Measurements from ENCODE around the gene TSC22D1.

The TSC22D1 gene

DNA sequence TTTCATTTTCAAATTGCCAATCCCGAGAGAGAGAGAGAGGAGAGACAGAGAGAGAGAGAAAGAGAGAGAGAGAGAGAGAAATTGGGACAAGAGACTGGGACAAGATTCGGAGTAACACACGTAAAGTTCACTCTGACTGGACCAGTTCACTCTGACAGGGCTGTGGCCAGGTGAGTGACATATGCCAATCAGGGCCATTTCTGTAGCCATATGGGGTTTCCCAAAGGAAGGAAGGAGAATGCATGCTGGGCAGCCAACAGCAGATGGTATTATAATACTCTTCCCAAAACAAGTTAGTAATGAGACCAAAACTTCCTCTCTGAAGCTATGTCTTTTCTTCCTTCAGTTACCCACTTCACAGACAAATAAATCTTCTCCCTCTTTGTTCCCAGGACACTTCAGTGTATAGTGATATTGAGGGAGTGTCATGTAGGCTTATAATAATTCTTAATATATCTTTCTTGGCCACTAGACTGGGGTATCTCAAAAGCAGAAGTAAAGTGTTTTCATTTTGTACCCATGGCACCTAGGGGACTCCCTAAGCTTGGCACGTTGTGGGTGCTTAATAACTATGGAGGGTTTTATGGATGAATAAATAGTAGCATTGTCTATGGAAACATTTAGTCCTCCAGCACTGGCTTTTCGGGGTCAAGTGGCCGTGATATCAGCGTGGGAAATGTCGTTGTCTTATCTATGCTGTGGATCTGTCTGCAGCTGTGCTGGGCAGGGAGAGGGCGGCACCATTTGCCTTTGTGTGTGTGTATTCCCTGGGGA, 150.9 kb downstream of the TSC22D1 start:
- H3K4me2 ChIP-seq (ENCODE audit: low read length): no peak overlapping the region
- H4K8ac ChIP-seq (ENCODE audit: low read depth, low read length): no peak overlapping the region
- H3K27me3 ChIP-seq (ENCODE audit: insufficient read depth, low read length): no peaks in the 10 kb centered on the region
- H2AK5ac ChIP-seq (ENCODE audit: low read length): no peak overlapping the region
- no peak overlapping the region for H3K4me3 ChIP-seq (ENCODE audit: low read depth, low read length)
- no peak overlapping the region for H3K27ac ChIP-seq (ENCODE audit: low read depth, low read length)
- no peak overlapping the region for H4K91ac ChIP-seq (ENCODE audit: low read depth, low read length)
- no peak overlapping the region for H2BK120ac ChIP-seq (ENCODE audit: insufficient read depth, low read length, poor library complexity)
- no peak overlapping the region for H2BK5ac ChIP-seq (ENCODE audit: low read depth, low read length, poor library complexity)
- no peak for DNase-seq
- peaks cover 0 to 7% of the 10 kb centered on the region in 2 experiments for H3K4me1 ChIP-seq (ENCODE audit: control insufficient read depth in 1 of 2, insufficient read depth in 2 of 2, low read length in 2 of 2)
- H3K18ac ChIP-seq (ENCODE audit: low read length): no peak overlapping the region
- no peaks in the 10 kb centered on the region for H3K36me3 ChIP-seq (ENCODE audit: control insufficient read depth in 1 of 2, insufficient read depth in 2 of 2, low read length in 2 of 2)
- no peak overlapping the region for H3K23ac ChIP-seq (ENCODE audit: low read length)
- no CpG with 5 or more reads among the region's 9 CpGs for WGBS (ENCODE audit: extremely low coverage, insufficient coverage, insufficient read length)
- no peaks in the 10 kb centered on the region for H3K79me1 ChIP-seq (ENCODE audit: low read length)
- H3K79me2 ChIP-seq (ENCODE audit: control insufficient read depth, insufficient read depth, low read length, poor library complexity): no peaks in the 10 kb centered on the region
- no peak overlapping the region for H4K12ac ChIP-seq (ENCODE audit: low read depth, low read length)
- H3K4ac ChIP-seq (ENCODE audit: low read depth, low read length): no peak overlapping the region
- no peak overlapping the region for H2AFZ ChIP-seq (ENCODE audit: insufficient read depth, low read length, poor library complexity)
- H3K9ac ChIP-seq (ENCODE audit: low read length): no peak overlapping the region
- no peak overlapping the region for H2BK12ac ChIP-seq (ENCODE audit: low read length)
- H3K9me3 ChIP-seq (ENCODE audit: insufficient read depth, low read depth, low read length): no peaks in the 10 kb centered on the region
- no peak overlapping the region for H3K14ac ChIP-seq (ENCODE audit: low read length)

DNA sequence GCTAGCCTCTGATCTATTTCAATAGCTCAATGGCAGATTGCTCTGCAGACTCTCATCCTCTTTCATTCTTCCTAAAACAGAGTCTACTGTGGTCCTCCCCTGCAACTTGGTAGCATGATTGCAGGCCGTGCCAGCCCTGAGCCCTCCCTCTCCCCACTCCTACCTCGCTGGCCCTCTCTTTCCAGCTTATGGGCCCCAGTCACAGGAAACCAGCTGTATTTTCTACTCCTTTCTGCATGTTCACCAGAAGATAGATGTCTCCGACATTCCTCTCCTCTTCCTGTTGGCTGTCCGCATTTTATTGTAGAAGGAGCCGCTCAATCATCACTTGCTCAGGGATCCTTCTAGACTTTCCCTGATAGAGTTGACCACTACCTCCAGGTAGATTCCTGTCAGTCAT, 152.3 kb downstream of the TSC22D1 start:
- peak overlapping the region; percentile 20 for H3K14ac ChIP-seq (ENCODE audit: low read length)

DNA sequence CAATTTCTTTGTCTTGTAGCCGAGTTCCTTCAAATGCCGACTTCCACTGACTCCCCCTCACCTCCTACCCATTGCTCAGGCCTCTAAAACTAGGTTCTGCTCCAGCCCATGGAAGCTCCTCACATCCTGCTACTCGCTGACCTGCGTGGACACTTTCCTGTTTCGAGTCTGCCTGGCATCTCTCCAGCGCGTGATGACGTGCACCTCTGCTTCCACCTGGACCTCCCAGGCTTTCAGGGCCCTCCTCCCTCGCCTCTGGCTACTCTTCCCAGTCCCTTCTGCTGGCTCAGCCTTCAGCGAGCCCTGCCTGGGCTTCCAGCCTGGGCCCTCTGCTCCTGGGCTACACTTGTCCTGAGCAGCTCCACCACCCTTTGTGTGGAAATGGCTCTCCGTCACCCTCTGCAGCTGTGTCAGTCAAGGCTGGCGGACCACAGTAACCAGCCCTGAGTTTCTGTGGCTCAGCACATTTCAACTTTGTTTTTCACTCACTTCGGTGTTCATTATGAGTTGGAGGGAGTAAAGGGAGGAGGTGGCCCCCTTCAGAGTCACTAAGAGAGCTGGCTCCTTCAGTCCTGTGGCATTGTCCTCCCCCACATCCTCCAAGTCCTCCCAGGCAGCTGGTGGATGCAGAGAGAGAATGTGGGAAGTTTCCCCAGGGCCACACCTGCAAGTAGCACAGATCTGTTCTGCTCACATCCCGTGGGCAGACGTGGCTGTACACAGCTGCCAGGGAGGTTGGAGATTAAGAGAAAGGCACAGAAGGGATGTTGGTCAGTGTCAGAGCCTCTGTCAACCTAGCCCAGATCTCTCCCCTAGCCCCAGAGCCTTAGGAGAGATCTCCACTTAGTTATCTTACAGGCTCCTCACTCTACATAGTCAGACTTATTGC, 153.1 kb downstream of the TSC22D1 start:
- H3K4me1 ChIP-seq (ENCODE audit: control insufficient read depth in 1 of 2, insufficient read depth in 2 of 2, low read length in 2 of 2): peaks cover 1 to 9% of the 10 kb centered on the region in 2 experiments
- no peaks in the 10 kb centered on the region for H3K79me2 ChIP-seq (ENCODE audit: control insufficient read depth, insufficient read depth, low read length, poor library complexity)
- H3K9ac ChIP-seq (ENCODE audit: low read length): no peak overlapping the region
- WGBS (ENCODE audit: extremely low coverage, insufficient coverage, insufficient read length): no CpG with 5 or more reads among the region's 15 CpGs
- H3K4me2 ChIP-seq (ENCODE audit: low read length): no peak overlapping the region
- H3K79me1 ChIP-seq (ENCODE audit: low read length): no peaks in the 10 kb centered on the region
- no peaks in the 10 kb centered on the region for H3K36me3 ChIP-seq (ENCODE audit: control insufficient read depth in 1 of 2, insufficient read depth in 2 of 2, low read length in 2 of 2)
- H3K23ac ChIP-seq (ENCODE audit: low read length): no peak overlapping the region
- no peak overlapping the region for H2AFZ ChIP-seq (ENCODE audit: insufficient read depth, low read length, poor library complexity)
- H3K27me3 ChIP-seq (ENCODE audit: insufficient read depth, low read length): no peaks in the 10 kb centered on the region
- H3K4ac ChIP-seq (ENCODE audit: low read depth, low read length): no peak overlapping the region
- no peak overlapping the region for H2BK12ac ChIP-seq (ENCODE audit: low read length)
- H3K14ac ChIP-seq (ENCODE audit: low read length): no peak overlapping the region
- H4K12ac ChIP-seq (ENCODE audit: low read depth, low read length): no peak overlapping the region
- H3K27ac ChIP-seq (ENCODE audit: low read depth, low read length): no peak overlapping the region
- H4K91ac ChIP-seq (ENCODE audit: low read depth, low read length): no peak overlapping the region
- H2AK5ac ChIP-seq (ENCODE audit: low read length): no peak overlapping the region
- H2BK5ac ChIP-seq (ENCODE audit: low read depth, low read length, poor library complexity): no peak overlapping the region
- DNase-seq: peak; percentile 32 to 64
- H2BK120ac ChIP-seq (ENCODE audit: insufficient read depth, low read length, poor library complexity): no peak overlapping the region
- no peak overlapping the region for H3K18ac ChIP-seq (ENCODE audit: low read length)
- no peak overlapping the region for H4K8ac ChIP-seq (ENCODE audit: low read depth, low read length)
- H3K9me3 ChIP-seq (ENCODE audit: insufficient read depth, low read depth, low read length): no peaks in the 10 kb centered on the region
- no peak overlapping the region for H3K4me3 ChIP-seq (ENCODE audit: low read depth, low read length)

More for the DNA sequence above, 152.3 kb downstream of the TSC22D1 start:
- Histone ChIP-seq H2BK12ac (ENCODE audit: low read length) (no peak overlapping the region), H3K18ac (ENCODE audit: low read length) (no peak overlapping the region), H3K79me2 (ENCODE audit: control insufficient read depth, insufficient read depth, low read length, poor library complexity) (no peaks in the 10 kb centered on the region), H4K91ac (ENCODE audit: low read depth, low read length) (no peak overlapping the region), H3K9ac (ENCODE audit: low read length) (no peak overlapping the region), H3K36me3 (ENCODE audit: control insufficient read depth in 1 of 2, insufficient read depth in 2 of 2, low read length in 2 of 2) (no peaks in the 10 kb centered on the region), H3K79me1 (ENCODE audit: low read length) (no peaks in the 10 kb centered on the region), H3K23ac (ENCODE audit: low read length) (no peak overlapping the region), H3K9me3 (ENCODE audit: insufficient read depth, low read depth, low read length) (no peaks in the 10 kb centered on the region), H2AFZ (ENCODE audit: insufficient read depth, low read length, poor library complexity) (no peak overlapping the region), H2BK5ac (ENCODE audit: low read depth, low read length, poor library complexity) (no peak overlapping the region), H4K8ac (ENCODE audit: low read depth, low read length) (no peak overlapping the region), H2AK5ac (ENCODE audit: low read length) (no peak overlapping the region), H4K12ac (ENCODE audit: low read depth, low read length) (no peak overlapping the region), H3K4ac (ENCODE audit: low read depth, low read length) (no peak overlapping the region), H3K27me3 (ENCODE audit: insufficient read depth, low read length) (no peaks in the 10 kb centered on the region), H3K4me2 (ENCODE audit: low read length) (no peak overlapping the region), H3K4me1 (ENCODE audit: control insufficient read depth in 1 of 2, insufficient read depth in 2 of 2, low read length in 2 of 2) (peaks cover 0 to 7% of the 10 kb centered on the region in 2 experiments), H3K4me3 (ENCODE audit: low read depth, low read length) (no peak overlapping the region), H3K27ac (ENCODE audit: low read depth, low read length) (no peak overlapping the region), H2BK120ac (ENCODE audit: insufficient read depth, low read length, poor library complexity) (no peak overlapping the region)
- DNase-seq: no peak
- WGBS (ENCODE audit: extremely low coverage, insufficient coverage, insufficient read length): no CpG with 5 or more reads among the region's 5 CpGs

GRCh38 chr13:44421853-44422525, 154.1 kb downstream of the TSC22D1 start:
- no peak overlapping the region for H3K14ac ChIP-seq (ENCODE audit: low read length)
- H3K9ac ChIP-seq (ENCODE audit: low read length): no peak overlapping the region
- peaks cover 7 to 13% of the 10 kb centered on the region in 2 experiments for H3K4me1 ChIP-seq (ENCODE audit: control insufficient read depth in 1 of 2, insufficient read depth in 2 of 2, low read length in 2 of 2)
- no peak overlapping the region for H4K91ac ChIP-seq (ENCODE audit: low read depth, low read length)
- H3K4ac ChIP-seq (ENCODE audit: low read depth, low read length): no peak overlapping the region
- H3K36me3 ChIP-seq (ENCODE audit: control insufficient read depth in 1 of 2, insufficient read depth in 2 of 2, low read length in 2 of 2): no peaks in the 10 kb centered on the region
- no peak overlapping the region for H3K4me3 ChIP-seq (ENCODE audit: low read depth, low read length)
- no peak overlapping the region for H2AK5ac ChIP-seq (ENCODE audit: low read length)
- H3K27me3 ChIP-seq (ENCODE audit: insufficient read depth, low read length): no peaks in the 10 kb centered on the region
- H4K8ac ChIP-seq (ENCODE audit: low read depth, low read length): no peak overlapping the region
- no peak overlapping the region for H3K27ac ChIP-seq (ENCODE audit: low read depth, low read length)
- no peak overlapping the region for H3K18ac ChIP-seq (ENCODE audit: low read length)
- WGBS (ENCODE audit: extremely low coverage, insufficient coverage, insufficient read length): no CpG with 5 or more reads among the region's 2 CpGs
- no peak overlapping the region for H4K12ac ChIP-seq (ENCODE audit: low read depth, low read length)
- H2BK12ac ChIP-seq (ENCODE audit: low read length): no peak overlapping the region
- no peak overlapping the region for H2BK5ac ChIP-seq (ENCODE audit: low read depth, low read length, poor library complexity)
- no peak overlapping the region for H3K4me2 ChIP-seq (ENCODE audit: low read length)
- no peak overlapping the region for H2BK120ac ChIP-seq (ENCODE audit: insufficient read depth, low read length, poor library complexity)
- no peaks in the 10 kb centered on the region for H3K79me2 ChIP-seq (ENCODE audit: control insufficient read depth, insufficient read depth, low read length, poor library complexity)
- no peak overlapping the region for H3K23ac ChIP-seq (ENCODE audit: low read length)
- no peak overlapping the region for H2AFZ ChIP-seq (ENCODE audit: insufficient read depth, low read length, poor library complexity)
- no peaks in the 10 kb centered on the region for H3K9me3 ChIP-seq (ENCODE audit: insufficient read depth, low read depth, low read length)
- H3K79me1 ChIP-seq (ENCODE audit: low read length): no peaks in the 10 kb centered on the region
- no peak for DNase-seq

Data from trophoblast cell (in vitro differentiated cells and primary cell).